GM21576 (cell line): Measurements from ENCODE around the gene OR10H5.
"Not testable (repeated sequence)": the region's sequence is repeated elsewhere in the genome, so short reads cannot be mapped to it uniquely, and the experiment has no call there.

Source experiments
- ATAC-seq: cut with Tn5 transposase; IDR thresholded peaks from one replicate; pipeline ENCODE4 v1.9.1; 2021; ENCODE audit warnings: mild to moderate bottlenecking, moderate library complexity; ENCODE audit not compliant: unreplicated experiment

The OR10H5 gene, protein sequence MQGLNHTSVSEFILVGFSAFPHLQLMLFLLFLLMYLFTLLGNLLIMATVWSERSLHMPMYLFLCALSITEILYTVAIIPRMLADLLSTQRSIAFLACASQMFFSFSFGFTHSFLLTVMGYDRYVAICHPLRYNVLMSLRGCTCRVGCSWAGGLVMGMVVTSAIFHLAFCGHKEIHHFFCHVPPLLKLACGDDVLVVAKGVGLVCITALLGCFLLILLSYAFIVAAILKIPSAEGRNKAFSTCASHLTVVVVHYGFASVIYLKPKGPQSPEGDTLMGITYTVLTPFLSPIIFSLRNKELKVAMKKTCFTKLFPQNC

DNA sequence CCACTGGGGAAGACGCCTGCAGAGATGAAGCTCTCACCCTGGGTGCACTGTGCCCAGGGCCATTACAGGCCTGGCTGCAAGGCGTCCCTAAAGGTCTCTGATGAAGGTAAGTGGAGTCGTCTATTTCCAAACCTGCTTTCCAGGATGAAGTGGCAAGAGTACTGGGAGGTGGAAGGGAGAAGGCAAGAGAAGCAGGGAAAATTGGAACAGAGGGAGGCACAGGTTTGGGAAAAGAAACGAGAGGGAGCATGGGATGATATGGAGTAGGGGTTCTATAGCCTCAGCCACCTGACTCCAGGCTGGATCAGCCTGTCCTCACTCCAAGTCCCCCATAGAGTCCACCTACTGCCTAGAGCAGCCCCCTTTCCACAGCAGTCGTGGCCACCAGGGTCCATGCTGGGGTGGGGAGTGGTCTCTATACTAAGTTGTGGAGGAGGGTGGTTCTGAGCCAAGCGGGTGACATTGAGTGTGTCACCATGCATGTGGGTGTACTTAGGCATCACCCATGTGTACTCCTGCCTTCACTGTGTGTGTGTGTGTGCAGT lies at the start of gene OR10H5:
TSS of gene OR10H5 (plus strand) at position 51 of the 545 bp plus-strand sequence. CDS start 6,388 bp downstream, outside the sequence.
- ATAC-seq = no peak

DNA sequence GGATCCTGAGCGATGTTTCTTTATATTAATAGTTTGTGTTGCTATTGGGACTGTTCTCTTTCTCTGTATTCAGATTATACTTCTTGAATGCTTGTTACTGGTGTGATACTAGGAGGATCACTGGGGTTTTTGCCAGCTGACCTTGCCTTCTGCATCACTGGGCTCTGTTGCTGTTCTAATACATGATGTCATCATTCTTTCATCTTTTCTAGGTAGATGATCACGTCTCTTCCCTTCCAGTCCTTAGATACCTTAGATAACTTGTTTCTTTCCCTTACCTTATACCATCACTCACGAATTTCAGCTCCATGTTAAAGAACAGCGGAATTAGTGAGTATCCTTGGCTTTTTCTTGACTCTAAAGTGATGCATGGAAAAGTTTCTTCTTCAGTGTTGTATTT lies 49.7 kb upstream of the OR10H5 start, which contains the start of gene OR10H3:
TSS of gene OR10H3 (plus strand) at position 264 of the 400 bp plus-strand sequence. CDS start 3,408 bp downstream, outside the sequence.
- no peak for ATAC-seq

DNA sequence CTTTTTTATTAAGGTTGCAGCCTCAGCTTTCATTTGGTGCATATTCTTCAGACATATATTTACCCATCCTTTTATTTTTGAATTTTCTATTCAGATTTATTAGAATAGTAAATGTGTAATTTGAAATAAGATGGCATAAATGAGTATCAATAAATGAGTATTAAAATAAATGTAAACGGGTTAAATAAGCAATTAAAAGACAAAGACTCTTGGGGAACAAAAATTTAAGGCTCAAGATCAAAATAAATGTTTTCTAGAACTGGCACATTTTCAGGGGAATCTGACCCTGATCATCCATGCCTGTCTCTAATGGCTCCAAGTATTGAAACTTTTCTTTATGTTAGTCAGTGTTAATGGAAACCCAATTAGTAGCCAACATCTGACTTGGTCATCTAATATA lies 46.7 kb upstream of the OR10H5 start:
- ATAC-seq = no peak

DNA sequence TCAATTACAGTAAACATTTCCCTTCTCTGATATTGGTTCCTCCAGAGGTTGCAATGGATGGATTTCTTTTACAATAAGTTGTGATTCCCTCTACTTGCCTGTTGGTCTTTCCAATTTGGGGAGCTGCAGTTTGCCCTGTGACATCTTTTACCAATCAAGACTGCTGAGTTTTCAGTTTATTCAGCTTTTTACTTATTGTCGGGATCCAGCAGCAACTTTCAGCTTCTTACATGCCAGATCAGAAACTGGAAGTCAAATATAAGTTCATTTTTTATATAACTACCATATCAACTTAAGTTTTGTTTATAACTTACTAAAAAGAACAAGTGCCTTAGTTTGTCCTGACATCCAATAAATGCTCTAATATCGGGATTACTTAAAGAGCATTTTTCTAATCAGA lies 39.2 kb upstream of the OR10H5 start:
- no peak for ATAC-seq

DNA sequence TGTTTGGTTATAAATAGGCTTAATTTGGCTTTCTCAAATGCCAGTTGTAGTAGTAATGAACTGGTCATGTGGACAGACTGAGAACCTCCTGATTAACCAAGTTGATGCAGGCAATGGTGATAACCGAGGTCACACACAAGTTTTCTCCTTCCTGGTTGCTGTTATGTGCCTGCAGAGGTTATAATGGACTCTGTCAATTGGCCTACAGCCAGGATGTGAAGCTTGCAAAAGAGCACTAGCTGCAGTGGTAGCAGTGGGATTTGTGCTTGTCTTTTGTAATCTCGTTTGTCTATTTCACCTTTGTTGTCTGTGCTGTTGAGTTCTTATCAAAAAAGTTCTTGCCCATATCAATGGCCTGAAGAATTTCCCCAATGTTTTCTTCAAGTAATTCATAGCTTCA lies 29.1 kb upstream of the OR10H5 start:
- no peak for ATAC-seq

DNA sequence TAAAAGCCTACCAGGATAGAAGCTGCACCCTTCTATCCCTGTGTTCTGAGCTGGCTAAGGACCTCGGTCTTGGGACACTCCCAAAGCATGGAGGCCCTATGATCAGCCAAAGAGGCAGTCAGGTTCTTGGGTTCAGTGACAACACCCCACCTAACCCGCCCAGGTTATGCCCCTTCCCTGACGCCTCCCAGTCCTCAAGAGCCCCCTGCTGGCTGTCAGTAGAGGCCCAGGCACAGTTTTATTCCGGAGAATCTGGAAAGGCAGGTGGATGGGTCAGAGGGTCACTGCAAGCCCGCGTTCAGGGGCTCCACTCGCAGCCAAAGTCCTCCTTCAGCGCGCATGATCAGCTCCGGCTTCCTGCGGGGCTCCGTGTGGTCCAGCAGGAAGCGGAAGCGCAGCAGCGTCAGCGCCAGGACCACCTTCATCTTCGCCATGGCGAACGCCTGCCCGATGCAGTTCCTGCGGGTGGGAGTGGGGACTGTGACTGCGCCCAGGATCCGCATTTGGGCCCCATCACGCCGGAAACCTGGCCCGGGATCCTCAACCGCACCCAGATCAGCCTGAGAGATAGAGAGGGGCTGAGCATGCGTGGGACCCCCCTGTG lies 27.4 kb upstream of the OR10H5 start:
- no peak for ATAC-seq

DNA sequence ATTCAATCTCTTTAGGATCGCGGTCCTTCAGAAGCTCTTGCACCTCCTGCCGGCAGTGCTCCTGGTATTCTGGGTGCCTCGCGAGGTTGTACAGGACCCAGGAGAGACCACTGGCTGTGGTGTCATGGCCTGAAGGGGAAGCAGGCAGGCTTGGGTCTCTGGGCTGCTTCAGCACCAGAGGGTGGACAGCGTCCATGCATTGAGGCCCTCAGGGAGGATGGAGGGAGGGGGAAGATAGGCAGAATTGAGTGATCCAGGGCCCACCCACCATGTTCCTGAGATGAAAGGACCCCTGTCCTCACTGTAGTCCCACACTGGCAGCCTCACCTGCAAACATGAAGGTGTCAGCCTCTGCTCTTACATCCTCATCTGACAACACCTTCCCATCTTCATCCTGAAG lies 17.9 kb upstream of the OR10H5 start:
- ATAC-seq = no peak

DNA sequence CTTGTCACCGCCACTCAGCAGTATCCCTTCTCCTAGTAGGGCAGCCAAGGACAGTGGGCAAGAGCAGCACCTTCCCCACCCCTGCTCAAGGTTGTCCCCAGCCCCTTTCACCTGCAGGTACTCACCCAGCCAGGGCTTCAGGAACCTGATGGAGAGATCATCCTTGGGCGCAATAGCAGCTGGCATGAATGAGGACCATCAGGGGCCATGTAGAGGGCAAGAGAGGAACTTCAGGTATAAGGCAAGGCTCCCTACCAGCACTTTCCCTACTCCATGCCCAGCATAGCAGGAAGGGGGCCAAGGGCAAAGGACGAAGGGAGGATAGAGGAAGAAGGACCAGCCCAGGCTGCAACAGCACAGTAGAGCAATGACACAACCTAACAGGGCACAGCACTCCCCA lies 13.3 kb upstream of the OR10H5 start:
- not testable (repeated sequence) for ATAC-seq

DNA sequence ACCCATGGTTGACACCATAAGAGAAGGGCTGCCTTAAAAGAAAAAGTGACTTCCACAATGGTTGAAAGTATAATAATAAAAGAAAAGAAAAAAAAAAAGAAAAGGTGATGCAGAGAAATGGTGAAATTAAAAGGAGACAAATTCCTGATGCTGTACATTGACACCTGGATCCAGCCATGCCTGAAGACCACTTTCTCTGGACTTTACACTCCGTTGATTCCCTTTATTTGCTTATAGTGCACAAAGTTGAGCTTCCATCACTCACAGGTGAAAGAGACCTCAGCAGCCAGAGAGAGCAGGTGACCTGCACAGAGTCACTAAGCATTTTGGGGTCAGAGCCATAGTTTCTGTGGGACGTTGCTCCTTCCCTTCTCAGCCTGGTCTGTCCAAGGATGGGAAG lies 12.2 kb upstream of the OR10H5 start:
- ATAC-seq = no peak

DNA sequence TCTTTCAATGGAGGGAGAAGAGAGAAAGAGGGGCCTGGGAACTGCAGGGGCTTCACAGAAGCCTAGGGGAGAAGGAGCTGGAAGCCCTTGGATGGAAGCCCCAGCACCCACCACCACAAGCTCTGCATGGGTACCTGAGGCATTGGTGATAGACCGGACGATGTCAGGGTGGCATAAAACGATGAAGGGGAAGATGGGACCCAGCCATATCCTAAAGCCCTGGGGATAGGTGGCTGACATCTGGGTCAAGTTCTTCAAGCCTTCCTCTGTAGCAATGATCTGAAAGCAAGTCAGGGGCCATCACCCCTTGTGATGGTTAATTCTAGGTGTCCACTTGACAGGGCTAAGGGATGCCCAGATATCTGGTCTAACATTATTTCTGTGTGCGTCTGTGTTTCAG lies 11.2 kb upstream of the OR10H5 start:
- no peak for ATAC-seq

DNA sequence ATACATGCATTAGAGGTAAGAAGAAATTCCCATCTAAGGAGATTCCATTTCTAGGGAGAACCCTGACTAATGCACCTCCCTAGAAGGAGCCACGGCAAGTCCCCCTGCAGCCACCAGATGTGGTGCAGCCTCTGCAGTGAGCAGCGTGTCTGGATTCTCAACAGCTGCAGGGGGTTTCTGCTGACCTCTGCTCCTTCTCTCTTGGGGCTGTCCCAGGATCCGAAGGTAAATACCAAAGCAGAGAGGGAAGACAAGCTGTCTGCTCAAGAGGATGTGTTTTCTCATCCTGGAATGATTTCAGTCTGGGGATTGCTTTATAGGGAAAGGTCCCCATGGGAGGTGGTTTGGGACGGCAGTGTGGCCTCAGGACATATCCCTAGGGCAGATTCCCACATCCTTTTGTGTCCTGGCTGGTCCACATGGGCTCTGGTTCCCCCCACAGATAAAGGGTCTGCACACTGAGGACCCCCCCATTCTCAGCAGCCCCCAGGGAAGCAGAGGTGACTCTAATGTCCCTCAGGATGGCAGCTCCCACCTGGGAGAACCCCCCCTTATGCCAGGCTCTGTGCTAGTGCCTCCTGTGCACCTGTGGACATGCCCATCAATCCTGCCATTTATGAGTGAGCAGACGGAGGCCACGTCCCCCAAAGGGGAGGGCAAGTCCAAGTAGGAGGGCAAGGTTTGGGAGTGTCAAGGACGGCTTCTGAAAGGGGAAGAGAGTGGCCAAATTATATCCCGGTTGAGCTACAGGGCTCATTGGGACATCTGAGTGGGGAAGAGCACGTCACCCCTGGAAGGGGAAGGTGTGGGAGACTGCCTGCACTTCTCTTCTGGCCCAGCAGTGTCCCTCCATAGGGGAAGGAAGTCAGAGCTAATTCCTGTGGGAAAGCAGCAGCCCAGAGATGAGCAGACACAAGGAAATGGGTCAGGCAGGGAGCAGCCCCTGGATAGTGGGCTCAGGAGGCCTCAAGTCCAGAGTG lies 10.2 kb upstream of the OR10H5 start:
- ATAC-seq = no peak

DNA sequence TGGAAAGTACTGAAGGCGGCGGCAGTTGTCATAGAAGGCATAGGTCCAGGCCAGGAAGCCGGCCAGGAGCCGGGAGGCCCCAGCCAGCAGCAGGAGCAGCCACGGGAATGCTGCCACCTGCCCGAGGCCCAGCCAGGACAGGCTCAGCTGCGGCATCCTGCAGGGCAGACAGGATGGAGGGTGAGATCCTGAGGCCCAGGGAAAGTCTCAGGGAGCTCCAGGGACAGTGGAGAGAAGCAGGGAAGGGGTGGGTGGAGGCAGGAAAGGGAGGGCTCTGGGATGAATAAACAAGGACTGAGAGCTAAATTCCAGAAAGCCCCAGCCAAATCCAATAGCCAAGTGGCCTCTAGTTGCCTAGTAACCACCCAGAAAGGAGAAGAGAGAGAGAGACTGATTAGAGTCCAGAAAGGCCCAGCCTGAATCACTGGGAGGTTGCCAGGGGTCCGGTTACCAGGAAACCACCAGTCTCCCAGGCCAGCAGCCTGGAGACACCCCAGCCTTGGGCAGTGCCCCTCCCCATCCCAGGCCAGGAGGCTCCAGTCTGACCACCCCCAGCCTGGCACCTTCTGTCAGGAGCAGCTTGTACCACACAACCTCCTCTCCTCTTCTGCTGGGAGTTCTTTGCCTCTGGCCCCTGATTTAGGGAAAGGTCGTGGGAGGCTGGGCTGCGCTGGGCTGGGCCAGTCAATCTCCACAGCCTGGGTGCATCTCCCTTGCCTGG lies 7.5 kb upstream of the OR10H5 start:
- no peak for ATAC-seq

DNA sequence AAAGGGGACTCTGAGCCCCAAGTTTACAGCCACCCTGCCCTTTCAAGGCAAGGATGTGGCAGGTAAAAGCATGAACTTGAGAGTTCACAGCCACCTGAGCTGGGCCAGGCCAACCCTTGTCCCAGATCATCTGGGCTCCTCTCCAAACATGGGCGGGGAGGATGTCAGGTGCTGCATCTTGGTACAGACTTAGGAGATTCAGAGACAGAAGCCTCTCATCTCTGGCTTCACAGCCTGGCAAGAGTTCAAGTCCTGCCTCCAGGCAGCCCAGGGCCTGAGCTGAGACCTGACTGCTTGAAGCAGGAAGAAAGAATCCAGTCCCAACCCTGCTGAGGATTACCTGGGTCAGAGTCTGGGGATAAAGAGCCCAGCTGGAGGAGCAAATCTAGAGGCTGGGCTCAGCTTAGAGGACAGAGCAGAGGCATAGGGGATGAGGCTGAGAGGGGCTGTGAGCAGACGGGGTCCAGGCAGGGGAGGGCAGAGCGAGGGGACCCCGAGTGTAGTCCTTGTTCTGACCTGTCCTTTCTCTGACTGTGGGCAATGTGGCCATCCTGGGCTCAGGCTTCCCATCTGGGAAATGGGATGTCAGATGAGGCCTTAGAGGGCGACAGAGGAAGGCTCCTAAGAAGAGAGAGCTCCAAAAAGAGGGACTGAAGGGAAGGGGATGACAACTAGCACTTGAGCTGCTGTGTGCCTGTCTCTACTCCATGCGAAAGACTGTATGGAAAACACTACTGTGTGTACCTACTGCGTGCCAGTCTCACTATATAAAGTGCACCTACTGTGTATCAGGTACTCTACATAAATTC lies 6.6 kb upstream of the OR10H5 start:
- no peak for ATAC-seq

DNA sequence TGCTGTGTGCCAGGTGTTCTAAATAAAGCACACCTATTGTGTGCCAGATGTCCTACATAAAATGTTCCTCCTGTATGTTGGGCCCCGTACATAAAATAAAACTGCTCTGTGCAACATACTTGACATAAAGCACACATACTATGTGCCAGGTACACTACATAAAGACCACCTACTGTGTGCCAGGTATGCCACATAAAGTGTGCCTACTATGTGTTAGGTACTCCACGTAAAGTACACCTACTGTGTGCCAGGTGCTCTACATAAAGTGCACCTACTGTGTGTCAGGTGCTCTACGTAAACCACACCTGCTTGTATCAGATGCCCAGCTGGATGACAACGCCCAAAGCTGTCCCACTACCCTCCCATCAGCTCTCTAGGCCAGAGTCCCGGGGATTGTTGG lies 5.8 kb upstream of the OR10H5 start:
- no peak for ATAC-seq

DNA sequence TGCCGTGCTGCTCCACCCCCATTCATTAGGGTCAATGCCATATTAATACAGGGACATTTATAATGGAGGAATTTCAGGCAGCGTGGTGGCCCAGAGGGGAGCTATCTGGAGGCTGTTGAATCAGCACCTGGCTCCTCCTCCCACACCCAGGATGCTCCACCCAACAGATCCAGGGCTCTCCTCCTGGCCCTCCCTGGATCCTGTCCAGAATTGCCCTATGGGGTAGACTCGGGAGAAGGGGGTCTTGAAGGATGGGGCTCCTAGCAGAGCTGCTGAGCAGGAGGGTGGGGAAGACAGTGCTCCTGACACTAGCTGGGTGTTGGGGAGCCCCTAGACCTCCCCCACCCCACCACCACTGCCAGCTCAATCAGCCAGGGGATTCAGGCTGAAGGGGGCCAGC lies 5.2 kb upstream of the OR10H5 start:
- ATAC-seq = no peak

DNA sequence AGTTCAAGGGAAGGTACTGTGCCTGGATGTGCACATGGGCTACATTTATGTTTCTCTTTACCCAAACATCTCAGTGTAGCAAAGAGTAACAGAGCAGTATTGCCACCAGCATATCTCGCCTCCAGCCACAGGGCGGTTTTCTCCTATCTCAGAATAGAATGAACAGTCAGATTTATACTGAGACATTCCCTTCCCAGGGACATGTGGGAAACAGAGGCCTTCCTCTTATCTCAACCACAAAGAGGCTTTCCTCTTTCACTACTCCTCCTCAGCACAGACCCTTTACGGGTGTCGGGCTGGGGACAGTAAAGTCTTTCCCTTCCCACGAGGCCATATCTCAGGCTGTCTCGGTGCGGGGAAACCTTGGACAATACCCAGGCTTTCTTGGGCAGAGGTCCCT lies 4.6 kb upstream of the OR10H5 start:
- not testable (repeated sequence) for ATAC-seq

DNA sequence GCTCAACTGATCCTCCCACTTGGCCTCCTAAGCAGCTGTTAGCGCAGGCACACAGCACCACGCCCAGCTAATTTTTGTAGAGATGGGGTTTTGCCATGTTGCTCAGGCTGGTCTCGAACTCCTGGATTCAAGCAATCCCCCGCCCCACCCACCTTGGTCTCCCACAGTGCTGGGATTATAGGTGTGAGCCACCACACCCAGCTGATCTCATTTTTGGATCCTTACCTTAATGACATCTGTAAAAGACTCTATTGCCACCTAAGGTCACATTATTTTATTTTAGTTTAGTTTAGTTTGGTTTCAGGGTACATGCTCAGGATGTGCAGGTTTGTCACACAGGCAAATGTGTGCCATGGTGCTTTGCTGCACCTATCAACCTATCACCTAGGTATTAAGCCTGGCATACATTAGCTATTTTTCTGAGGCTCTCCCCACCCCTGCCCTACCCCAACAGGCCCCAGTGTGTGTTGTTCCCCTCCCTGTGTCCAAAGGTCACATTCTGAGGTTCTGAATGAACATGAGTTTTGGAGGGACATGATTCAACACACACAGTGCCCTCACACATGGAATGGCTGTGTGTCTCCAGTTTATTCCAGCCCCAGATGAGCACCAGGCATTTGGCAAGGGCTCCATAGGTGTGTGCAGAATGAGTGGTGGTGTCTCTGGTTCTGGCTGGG lies 1.3 kb downstream of the OR10H5 start:
- ATAC-seq = no peak

DNA sequence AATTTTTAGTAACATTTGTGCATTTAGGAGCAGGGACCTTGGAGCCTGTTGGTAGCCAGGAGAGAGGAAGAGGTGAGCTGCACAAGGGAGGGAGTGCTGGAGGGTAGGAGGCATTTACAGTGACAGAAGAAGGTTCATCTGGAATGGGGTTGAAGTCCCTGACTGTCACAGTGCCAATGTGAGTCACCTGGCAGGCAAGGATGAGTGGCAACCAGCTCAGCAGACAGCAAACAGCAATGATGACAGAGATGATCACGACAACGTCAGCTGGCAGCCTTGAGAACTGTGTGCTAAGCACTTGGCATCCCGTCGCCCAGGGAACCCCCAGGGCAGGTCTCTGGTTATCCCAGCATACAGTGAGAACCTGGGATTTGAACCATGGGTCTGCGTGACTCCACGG lies 2.6 kb downstream of the OR10H5 start:
- no peak for ATAC-seq

DNA sequence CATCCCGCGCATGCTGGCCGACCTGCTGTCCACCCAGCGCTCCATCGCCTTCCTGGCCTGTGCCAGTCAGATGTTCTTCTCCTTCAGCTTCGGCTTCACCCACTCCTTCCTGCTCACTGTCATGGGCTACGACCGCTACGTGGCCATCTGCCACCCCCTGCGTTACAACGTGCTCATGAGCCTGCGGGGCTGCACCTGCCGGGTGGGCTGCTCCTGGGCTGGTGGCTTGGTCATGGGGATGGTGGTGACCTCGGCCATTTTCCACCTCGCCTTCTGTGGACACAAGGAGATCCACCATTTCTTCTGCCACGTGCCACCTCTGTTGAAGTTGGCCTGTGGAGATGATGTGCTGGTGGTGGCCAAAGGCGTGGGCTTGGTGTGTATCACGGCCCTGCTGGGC lies 6.8 kb downstream of the OR10H5 start:
- ATAC-seq = not testable (repeated sequence)
